NCI-H1105 treated with DMSO at 0.1 percent for 48 hours (cell line): ENCODE results near the gene TMEM164.

Experiments
- DNase-seq: peaks from one replicate; lab custom pipeline; 2025; lab: John Stamatoyannopoulos, UW

The TMEM164 gene

DNA sequence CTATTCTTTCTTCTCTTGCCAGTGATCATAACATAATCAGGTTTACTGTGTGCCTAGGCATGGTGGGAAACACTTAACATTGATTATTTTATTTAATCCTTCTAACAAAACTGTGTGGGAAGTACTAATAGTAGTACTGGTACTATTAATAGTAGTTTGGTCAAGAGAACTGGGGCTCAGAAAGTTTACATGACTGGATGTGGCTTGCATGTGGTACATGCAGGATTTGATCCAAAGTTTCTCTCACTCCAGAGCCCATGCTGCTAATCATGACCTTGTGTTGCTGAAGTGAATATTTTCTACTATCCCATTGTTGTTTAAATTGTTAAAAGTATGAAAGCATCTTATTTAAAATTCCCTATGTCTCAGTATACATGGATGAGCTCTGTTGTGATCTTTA, 78.4 kb downstream of the TMEM164 start:
- no peak for DNase-seq

DNA sequence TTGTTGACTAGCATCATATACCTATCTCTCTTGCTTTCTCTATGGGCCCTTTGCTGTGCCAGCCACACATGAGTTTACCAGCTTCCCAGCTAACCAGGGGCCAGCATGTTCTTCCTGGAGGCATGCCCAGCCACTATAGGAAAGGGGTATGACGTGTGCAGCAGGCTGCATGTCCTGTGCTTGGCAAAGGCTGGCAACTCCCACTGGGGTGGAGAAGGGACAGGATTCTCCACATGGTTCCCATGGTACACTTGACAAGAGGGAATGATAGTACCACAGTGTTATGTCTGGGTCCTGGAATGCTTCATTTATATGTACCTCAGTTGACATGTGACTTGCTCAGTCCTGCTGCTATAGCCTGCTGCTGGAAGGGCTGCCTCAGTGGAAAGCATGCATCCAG, 78.8 kb downstream of the TMEM164 start:
- DNase-seq, result no peak

GRCh38 chrX:110082161-110082560, 79.2 kb downstream of the TMEM164 start:
- DNase-seq, result peak; percentile 38

GRCh38 chrX:110086162-110086915, 83.4 kb downstream of the TMEM164 start:
- no peak for DNase-seq

- DNase-seq, result no peak
These were observed 84.1 kb downstream of the TMEM164 start for GRCh38 chrX:110086916-110087484.

DNA sequence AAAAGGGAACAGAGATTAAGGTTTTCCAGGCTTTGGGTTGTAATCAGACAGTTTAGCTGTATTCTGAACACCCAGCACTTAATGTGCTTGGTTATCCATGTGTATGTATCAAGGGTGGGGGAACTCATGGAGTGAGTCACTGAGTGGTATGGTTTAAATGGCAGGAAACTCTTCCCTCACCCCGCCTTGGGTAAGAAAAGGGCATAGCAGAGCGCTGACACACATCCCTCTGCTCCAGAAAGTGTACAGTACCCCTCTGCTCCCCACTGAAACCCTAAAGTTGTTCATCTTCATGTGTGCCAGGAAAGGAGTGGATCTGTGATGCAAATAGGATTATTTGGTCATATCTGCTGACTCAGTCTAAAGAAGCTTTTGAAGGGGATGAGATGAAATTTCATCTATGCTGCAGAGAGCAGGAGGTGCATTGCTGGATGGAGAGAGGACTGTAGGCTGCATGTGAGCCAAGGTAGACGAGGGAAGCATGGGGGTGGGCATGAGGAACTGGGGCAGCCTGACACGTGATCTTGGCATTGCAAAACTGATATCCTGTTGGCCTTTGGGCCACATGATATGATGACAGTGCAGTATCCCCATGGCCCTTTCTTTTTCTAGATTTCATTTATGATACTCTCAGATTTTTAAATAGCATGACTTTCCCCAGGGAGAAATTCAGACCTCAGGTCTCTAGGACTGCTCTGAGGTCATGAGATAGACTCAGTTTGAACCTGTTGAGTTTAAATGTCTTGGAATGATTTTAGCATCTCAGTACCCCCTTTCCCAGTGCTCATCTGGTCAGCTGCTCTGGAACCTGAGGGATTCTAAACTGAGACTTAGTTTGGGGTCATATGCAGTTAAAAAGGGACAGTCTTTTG, 84.8 kb downstream of the TMEM164 start:
- DNase-seq, result no peak

- DNase-seq, result no peak
These were observed 86.9 kb downstream of the TMEM164 start for GRCh38 chrX:110089656-110090403.

- peak; percentile 78 for DNase-seq
These were observed 95.0 kb downstream of the TMEM164 start for GRCh38 chrX:110097920-110098319.

- no peak for DNase-seq
These were observed 100.4 kb downstream of the TMEM164 start for GRCh38 chrX:110103344-110103743.

GRCh38 chrX:110104078-110104477, 101.2 kb downstream of the TMEM164 start:
- no peak for DNase-seq

DNA sequence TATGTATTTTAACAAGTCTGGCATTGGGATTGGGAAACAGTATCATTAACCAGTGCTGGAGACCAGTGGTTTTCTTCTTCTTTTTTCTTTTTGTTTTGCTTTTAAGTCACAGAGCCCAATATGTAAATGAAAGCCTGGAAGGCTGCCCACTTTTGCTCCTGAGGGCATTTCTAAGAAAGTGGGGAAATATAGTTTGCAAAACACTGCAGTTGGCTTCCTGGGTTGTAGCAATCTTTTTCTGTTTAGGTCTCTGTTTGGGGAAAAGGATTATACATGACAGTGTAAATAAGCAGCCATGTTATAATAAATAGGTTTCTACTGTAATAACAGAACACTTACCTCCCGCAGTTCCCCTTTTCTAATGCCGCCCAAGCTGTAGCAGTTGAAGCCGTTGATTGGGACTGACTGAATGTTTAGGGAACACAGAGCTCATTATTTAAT, 105.5 kb downstream of the TMEM164 start:
- peak; percentile 10 for DNase-seq

GRCh38 chrX:110114260-110114776, 111.4 kb downstream of the TMEM164 start:
- no peak for DNase-seq

DNA sequence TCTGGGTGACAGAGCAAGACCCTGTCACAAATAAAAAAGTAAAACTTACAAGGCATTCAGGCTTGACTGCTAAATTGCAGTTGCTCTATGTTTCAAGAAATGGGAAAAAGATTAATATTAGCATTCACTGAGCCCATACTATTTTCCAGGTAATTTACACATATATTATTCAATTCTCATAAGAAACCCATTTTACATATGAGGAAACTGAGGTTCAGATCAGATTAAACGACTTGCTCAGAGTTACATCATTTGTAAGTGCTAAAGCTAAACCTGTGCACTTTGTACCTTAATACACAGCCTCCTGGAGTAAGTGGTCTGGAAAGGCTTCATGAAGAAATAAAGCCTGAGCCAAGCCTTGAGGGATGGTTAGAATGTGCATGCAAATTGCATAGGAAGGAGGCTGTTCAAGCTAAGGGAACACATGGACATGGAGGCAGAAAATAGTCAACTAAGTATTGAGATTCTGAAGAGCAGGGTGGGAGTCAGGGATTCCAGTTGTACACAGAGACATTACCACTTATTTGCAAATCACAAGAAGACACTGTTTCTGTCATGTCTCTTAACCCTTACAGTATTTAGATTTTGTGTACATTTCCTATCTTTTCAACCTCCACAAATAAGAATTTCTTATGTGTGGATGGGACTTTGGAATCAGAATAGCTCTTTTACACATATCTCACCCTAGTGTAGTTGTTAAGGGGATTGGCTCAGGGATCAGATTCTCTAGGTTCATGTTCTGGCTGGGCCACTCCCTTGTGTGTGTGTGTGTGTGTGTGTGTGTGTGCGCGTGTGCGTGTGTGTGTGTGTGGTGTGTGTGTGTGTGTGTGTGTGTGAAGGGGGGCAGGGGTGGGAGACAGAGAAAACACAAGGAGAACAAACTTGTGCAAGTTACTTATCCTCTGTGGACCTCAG, 113.4 kb downstream of the TMEM164 start:
- DNase-seq, result no peak

DNA sequence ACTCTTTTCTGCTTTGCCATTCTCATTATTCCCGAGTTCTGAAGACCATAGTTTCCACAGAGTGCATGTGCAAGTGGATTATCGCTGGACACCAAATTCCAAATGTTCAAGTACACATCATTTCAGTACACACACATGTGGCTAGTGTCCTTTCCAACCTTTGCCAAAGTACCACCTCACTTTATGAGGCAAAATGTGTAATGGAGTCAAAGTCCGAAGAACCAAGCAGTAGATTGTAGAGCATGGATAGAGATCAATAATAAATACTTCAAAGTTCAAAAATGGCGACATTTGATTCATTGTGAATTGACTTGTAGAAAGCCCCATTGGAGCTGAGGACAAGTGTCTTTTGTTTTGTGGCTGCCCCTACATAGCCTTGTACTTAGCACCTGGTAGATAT, 115.6 kb downstream of the TMEM164 start:
- no peak for DNase-seq

- DNase-seq, result no peak
These were observed 116.6 kb downstream of the TMEM164 start for GRCh38 chrX:110119480-110119879.

DNA sequence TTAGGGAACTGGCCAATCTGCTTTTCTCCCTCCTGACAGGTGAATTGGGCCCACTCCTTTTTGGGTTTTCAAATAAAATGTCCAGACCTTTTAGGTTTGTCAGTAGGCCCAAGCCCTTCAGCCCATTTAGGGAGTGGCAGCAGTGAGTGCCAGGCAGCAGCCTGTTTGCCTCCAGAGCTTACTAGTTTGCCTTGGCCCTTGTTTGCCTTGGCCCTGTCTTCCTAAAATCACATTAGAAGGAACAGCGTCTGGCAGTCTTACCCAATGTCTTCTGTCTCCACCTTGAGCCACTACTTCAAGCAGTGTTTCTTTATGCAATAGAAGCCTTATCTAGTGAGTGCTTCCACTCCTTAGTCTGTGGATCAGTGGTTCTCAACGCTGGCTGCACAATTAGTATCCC, 117.1 kb downstream of the TMEM164 start:
- no peak for DNase-seq

GRCh38 chrX:110123331-110123782, 120.4 kb downstream of the TMEM164 start:
- DNase-seq, result no peak

GRCh38 chrX:110125446-110126162, 122.7 kb downstream of the TMEM164 start:
- peak; percentile 44 for DNase-seq

GRCh38 chrX:110131031-110131430, 128.1 kb downstream of the TMEM164 start:
- no peak for DNase-seq
